Stimulated activated CD8-positive, alpha-beta memory T cell treated with anti-CD3 and anti-CD28 coated beads, Interleukin-12 subunit alpha, Interleukin-12 subunit beta, amount 100 ng/mL, for 1 hour (primary cell): ENCODE data around the gene CERS6.
A peak's percentile ranks its signal among the peaks of the same experiment; 100 is the strongest.
"Not testable (repeated sequence)": the region's sequence is repeated elsewhere in the genome, so short reads cannot be mapped to it uniquely, and the experiment has no call there.

Experiments
- DNase-seq: peaks from one replicate; pipeline ENCODE4 v3.0.0-alpha.2; 2020; ENCODE audit warnings: low read depth

CERS6 gene, protein sequence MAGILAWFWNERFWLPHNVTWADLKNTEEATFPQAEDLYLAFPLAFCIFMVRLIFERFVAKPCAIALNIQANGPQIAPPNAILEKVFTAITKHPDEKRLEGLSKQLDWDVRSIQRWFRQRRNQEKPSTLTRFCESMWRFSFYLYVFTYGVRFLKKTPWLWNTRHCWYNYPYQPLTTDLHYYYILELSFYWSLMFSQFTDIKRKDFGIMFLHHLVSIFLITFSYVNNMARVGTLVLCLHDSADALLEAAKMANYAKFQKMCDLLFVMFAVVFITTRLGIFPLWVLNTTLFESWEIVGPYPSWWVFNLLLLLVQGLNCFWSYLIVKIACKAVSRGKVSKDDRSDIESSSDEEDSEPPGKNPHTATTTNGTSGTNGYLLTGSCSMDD

GRCh38 chr2:168455645-168456520 is at the start of gene CERS6:
Gene CERS6, plus strand, starts transcription at chr2:168456272. Its CDS starts 177 bp downstream, at chr2:168456449.
- peak; percentile 60 for DNase-seq

DNA sequence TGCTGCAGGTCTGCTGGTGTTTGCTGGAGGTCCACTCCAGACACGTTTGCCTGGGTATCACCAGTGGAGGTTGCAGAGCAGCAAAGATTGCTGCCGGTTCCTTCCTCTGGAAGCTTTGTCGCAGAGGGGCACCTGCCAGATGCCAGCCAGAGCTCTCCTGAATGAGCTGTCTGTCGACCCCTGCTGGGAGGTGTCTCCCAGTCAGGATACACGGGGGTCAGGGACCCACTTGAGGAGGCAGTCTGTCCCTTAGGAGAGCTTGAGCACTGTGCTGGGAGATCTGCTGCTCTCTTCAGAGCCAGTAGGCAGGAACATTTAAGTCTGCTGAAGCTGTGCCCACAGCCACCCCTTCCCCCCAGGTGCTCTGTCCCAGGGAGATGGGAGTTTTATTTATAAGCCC is 43.8 kb upstream of the CERS6 start:
- DNase-seq: not testable (repeated sequence)

GRCh38 chr2:168413101-168413500 is 43.0 kb upstream of the CERS6 start:
- DNase-seq: not testable (repeated sequence)

GRCh38 chr2:168416555-168416954 is 39.5 kb upstream of the CERS6 start:
- no peak for DNase-seq

- no peak for DNase-seq
Measured at GRCh38 chr2:168422584-168422983, 33.5 kb upstream of the CERS6 start.

GRCh38 chr2:168424112-168424951 is 31.7 kb upstream of the CERS6 start:
- no peak for DNase-seq

DNA sequence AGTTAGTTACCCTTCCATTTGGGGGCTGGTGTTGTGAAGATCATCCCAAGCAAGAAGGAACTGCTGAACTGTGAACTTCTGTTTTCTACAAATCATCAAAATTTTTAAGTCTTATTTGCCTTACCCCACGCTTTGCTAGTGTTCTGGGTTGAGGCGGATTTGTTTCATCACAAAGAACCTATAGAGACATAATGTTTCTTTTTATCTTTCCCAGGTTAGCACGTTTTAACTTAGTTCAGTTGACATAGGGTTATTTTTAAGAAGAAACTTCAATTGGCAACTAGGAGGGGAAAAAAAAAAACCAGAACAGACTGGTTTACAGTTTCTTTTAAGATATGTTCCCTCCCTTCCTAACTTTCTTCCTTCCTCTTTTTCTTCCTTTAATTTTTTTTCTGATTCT is 31.1 kb upstream of the CERS6 start:
- no peak for DNase-seq

GRCh38 chr2:168426861-168427260 is 29.2 kb upstream of the CERS6 start:
- DNase-seq: no peak

DNA sequence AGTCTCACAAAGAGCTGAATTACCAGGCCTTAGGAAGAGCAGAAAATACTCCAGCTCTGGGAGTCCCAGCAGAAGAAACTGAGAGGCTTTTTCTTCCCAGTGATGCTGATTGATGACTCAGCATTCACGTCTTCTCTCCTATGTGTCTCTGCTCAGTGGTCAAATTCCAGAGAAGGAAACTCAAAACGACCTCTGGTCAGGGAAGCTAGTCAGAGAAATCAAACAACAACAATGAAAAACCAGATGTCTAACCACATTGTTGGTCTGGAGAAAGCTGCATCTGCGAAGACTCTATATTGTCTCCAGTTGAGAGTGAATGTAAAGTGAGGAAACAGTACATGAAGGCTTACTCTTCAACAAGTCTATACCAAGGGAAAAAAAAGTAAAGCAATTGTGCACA is 28.6 kb upstream of the CERS6 start:
- DNase-seq: no peak

DNA sequence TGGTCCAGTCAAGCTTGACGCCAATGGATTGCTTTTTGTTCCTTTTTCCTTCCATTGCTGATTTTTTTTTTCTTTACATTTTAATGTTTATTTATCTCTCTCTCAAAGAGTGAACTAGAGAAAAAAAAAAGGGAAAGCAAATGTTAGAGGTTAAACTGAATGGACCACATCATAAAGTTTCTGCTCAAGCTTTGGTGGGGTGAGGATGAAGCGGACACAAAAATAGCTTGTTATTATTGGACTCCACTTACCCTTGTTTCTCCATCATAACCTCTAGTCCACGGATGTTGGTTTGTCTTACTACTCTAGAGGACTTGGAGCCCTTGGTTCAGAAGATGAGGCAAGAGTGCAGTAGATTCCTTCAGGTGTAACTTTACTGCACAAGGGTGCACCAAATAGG is 27.6 kb upstream of the CERS6 start:
- DNase-seq: no peak

DNA sequence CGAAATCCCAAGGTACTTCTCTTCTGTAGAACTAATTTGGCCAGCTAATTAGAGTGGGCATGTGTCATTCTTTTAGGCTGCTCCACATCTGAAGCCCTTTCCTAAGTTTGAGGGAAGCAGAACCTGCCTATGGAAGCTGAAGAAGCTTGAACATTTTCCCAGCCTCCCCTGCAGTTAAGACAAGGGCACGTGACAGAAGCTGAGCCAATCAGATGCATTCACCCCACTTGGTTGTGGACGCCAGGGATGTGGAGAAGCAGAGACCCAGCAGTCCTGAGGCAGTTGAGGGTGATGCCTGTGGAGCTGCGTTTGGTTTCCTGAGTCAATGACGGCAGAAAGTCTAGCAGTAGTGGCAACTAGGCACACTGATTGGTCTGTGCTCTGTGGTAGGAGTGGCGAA is 26.1 kb upstream of the CERS6 start:
- DNase-seq: no peak

GRCh38 chr2:168430431-168430830 is 25.6 kb upstream of the CERS6 start:
- no peak for DNase-seq

DNA sequence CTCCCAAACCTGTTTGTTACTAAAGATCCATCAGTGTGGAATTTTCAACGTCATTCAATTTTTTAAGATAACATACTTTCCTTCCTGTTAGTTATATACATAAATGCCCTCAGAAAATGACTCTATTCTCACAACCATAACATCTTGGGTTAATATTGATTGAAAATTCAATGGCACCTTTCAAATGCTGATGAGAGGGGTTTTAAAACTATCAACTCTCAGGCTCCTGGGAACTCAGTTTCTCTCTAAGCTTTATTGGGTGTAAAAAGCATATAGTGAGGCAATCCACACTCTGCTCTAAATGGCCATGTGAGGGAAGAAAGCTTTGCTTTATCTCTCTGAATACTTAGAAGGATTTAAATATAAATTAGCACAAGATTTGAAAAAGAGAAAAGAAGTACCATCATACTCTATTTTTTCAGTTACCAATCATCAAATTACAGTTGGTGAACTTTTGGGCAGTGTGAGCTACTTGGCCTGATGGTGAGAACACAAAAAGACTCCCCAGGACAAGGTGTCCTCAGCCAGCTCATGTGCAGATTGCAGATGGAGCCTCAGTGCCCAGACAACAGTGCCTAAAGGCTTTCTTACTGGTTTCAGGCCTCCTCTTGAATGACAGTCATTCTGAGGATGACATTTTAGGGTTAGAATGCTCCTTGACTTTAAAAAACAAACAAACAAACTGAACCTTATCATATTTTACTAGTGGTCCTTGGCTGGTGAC is 24.6 kb upstream of the CERS6 start:
- no peak for DNase-seq

- DNase-seq: no peak
Measured at GRCh38 chr2:168432100-168432499, 24.0 kb upstream of the CERS6 start.

DNA sequence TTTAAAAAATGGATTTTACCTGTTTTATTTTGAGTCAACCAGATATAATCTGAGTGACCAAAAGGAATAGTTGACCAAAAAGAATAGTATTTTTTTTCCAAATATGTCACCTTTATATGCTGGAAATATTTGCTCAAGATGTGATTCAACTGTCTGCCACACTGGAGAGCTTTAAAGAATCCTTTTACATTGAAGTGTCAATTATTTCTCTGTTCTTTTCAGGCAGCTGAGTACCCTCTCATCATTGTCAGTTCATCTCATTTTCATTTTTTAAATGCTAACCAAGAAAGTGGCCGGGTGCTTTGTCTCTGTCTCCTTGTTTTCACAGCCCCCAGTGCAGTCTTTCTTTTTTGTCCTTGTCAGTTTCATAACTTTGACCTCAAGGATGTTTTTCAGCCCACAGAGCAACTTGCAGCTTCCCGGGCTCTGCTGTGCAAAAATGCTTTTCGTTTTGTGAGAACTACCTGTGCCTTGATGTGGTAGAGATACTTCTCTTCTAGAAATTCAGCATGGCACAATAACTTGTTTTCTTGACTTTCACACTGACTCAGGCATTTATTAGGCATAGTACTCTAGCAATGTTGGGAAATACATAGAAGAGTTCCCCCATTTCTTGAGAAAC is 23.4 kb upstream of the CERS6 start:
- DNase-seq: no peak

- DNase-seq: no peak
Measured at GRCh38 chr2:168433527-168433926, 22.5 kb upstream of the CERS6 start.

DNA sequence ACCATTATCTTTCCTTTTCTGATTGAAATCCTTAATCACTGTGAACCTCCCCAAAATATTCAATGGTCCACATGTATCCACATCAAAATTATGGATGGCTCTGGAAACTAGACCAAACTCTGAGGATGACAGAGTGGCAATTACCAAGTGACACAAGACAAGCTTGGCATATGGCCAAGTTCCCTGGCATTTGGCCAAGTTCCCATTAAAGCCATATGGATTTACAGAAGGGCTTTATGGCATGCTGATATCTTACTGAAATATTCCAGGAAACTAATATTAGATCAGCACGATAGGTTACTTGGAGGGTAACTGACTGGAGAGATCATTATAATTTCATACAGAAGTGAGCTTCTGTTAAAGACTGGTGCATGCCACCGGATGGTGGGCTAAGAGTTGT is 21.9 kb upstream of the CERS6 start:
- no peak for DNase-seq

GRCh38 chr2:168436840-168437239 is 19.2 kb upstream of the CERS6 start:
- DNase-seq: no peak

DNA sequence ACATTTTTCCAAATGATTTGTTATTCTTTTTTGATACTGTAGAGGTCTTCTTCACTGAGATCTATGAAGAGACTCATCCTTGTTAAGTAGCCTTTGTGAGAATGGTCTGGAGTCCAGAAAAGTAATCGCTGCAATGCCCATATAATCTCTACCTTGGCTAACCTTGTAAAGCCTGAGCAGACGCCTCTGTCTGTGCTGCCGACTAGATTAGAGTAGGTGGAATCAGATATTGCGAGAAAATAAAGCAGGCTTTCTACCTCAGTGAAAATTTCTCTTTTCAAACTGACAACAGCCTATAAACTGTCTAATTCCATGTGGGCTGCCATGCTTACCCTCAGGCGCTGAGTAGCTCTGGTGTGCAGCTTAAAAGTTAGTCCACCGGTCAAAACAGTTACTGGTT is 17.5 kb upstream of the CERS6 start:
- DNase-seq: no peak

DNA sequence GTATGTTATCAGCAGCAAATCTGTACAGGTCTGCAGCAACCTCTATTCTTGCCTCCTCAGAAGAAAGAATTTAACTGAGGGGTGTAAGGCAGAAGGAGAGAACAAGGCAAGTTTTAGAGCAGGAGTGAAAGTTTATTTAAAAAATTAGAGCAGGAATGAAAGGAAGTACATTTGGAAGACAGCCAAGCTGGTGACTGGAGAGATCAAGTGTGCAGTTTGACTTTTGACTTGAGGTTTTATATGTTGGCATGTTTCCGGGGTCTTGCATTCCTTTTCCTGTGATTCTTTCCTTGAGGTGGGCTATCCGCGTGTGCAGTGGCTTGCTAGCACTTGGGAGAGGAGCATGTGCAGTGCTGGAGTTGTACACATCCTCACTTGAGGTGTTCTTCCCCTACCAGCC is 16.5 kb upstream of the CERS6 start:
- DNase-seq: no peak

GRCh38 chr2:168441214-168441872 is 14.7 kb upstream of the CERS6 start:
- DNase-seq: no peak
